Progenitor cell of endocrine pancreas (in vitro differentiated cells): ENCODE measurements around the gene EIF4EBP2. TPM values are rescaled to one million over a fixed set of nuclear protein-coding genes. Genes with fewer than 3 reads are reported as not detected.

ENCODE experiments used
- DNase-seq: peaks from one replicate; pipeline ENCODE4 v3.0.0; 2021; ENCODE audit warnings: low spot score; ENCODE audit not compliant: unreplicated experiment
- H3K27ac Mint-ChIP-seq: 2 replicates; pipeline ENCODE4 v1.8.0; 2021; ENCODE audit warnings: mild to moderate bottlenecking, moderate library complexity, mixed read lengths
- H3K27me3 Mint-ChIP-seq: 2 replicates; pipeline ENCODE4 v1.8.0; 2021; ENCODE audit warnings: mixed read lengths
- H3K36me3 Mint-ChIP-seq: 2 replicates; pipeline ENCODE4 v1.8.0; 2022; ENCODE audit warnings: mixed read lengths; ENCODE audit not compliant: insufficient read depth
- H3K4me1 Mint-ChIP-seq: 2 replicates; pipeline ENCODE4 v1.8.0; 2021; ENCODE audit warnings: low read depth, mixed read lengths
- H3K4me3 Mint-ChIP-seq: 2 replicates; pipeline ENCODE4 v1.8.0; 2021; ENCODE audit warnings: low read depth, mild to moderate bottlenecking, moderate library complexity, mixed read lengths
- H3K9me3 Mint-ChIP-seq: 2 replicates; pipeline ENCODE4 v1.8.0; 2021; ENCODE audit warnings: low read depth, mixed read lengths
- CTCF ChIP-seq: fragments of 200-600 bp; sonication (generic); IDR thresholded peaks from one replicate; pipeline ENCODE4 v1.5.0; 2021; ENCODE audit warnings: antibody characterized with exemption, mild to moderate bottlenecking; ENCODE audit not compliant: unreplicated experiment
- total RNA-seq: library from RNA; stranded (reverse); gene quantifications from 2 replicates; pipeline ENCODE4 v1.2.1, GENCODE V29; 2021

The EIF4EBP2 gene
- total RNA-seq, 1 donor from 2014 or later = 101 TPM

DNA sequence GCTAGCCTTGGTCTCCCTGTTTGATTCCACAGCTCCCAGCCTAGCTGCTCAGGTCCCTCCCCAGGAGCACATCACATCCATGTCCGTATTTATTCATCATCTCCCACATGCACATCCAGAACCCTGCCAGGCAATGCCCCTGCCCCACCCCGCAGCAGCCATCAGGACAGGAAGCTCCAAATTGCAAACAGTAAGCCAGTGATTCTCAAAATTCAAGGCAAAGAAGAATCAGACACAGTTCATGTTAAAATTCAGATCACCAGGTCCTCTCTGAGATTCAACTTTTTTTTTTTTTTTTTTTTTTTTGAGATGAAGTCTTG is 39.2 kb upstream of the EIF4EBP2 start:
- no peak for DNase-seq
- Mint-ChIP-seq H3K27ac (no peak overlapping the region), H3K4me3 (no peak overlapping the region), H3K9me3 (no peaks in the 10 kb centered on the region), H3K36me3 (peaks cover 2% of the 10 kb centered on the region), H3K27me3 (no peaks in the 10 kb centered on the region), H3K4me1 (peaks cover 5% of the 10 kb centered on the region)
- TF ChIP-seq CTCF = no peak

GRCh38 chr10:70367195-70367796 is 36.6 kb upstream of the EIF4EBP2 start:
- DNase-seq = no peak
- no peak for TF ChIP-seq CTCF
- Mint-ChIP-seq H3K36me3 (peaks cover 2% of the 10 kb centered on the region), H3K4me1 (peaks cover 5% of the 10 kb centered on the region), H3K27ac (no peak overlapping the region), H3K4me3 (no peak overlapping the region), H3K27me3 (no peaks in the 10 kb centered on the region), H3K9me3 (no peaks in the 10 kb centered on the region)

DNA sequence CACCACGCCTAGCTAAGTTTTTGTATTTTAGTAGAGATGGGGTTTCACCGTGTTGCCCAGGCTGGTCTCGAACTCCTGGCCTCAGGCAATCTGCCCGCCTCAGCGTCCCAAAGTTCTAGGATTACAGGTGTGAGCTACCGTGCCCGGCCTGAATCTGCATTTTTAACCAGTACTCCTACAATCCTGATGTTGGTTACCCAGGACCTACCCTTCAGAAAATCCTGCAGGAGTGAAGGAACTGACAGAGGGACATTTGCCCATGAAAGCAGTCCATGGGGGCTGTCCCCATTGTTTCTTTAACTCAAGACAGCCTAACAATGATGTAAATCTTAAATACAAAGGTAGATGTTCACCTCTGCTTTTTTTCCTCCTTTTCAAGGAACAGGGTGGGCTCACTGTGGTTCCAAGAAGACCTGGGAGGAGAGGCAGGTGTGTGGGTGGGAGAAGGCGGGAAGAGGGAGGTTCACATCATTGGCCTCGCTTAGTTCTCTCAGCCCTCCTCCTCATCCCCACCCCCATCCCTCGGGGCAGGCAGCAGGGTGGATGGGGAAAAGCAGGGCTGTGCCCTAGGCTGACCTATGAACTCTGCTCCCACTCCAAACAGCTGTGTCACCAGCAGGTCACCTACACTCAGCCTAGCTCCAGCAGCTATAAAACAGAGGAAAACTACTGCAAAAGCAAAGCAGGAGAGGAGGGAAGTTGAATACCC is 35.0 kb upstream of the EIF4EBP2 start:
- Mint-ChIP-seq H3K27me3 (no peaks in the 10 kb centered on the region), H3K27ac (no peak overlapping the region), H3K36me3 (peaks cover 3% of the 10 kb centered on the region), H3K4me3 (no peak overlapping the region), H3K4me1 (peaks cover 5% of the 10 kb centered on the region), H3K9me3 (no peaks in the 10 kb centered on the region)
- no peak for TF ChIP-seq CTCF
- no peak for DNase-seq

DNA sequence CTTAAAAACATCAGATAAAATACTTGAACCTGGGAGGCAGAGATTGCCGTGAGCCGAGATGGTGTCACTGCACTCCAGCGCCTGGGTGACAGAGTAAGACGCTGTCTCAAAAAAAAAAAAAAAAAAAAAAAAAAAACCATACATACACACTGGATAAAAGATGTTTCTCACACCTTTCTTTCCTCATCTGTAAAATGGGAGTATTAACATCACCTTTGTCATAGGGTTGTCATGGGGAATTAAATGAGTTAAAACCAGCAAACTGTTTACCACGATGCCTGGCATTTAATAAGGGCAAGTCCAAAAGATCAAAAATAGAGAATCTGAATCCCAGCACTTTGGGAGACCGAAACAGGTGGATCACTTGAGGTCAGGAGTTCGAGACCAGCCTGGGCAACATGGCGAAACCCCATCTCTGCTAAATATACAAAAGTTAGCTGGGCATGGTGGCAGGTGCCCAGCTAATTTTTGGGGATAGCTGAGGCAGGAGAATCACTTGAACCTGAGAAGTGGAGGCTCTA is 34.4 kb upstream of the EIF4EBP2 start:
- H3K9me3 Mint-ChIP-seq = no peaks in the 10 kb centered on the region
- peaks cover 6% of the 10 kb centered on the region for H3K36me3 Mint-ChIP-seq
- DNase-seq = no peak
- H3K27me3 Mint-ChIP-seq = no peaks in the 10 kb centered on the region
- H3K4me3 Mint-ChIP-seq = no peak overlapping the region
- TF ChIP-seq CTCF = no peak
- H3K4me1 Mint-ChIP-seq = peaks cover 5% of the 10 kb centered on the region
- H3K27ac Mint-ChIP-seq = no peak overlapping the region

DNA sequence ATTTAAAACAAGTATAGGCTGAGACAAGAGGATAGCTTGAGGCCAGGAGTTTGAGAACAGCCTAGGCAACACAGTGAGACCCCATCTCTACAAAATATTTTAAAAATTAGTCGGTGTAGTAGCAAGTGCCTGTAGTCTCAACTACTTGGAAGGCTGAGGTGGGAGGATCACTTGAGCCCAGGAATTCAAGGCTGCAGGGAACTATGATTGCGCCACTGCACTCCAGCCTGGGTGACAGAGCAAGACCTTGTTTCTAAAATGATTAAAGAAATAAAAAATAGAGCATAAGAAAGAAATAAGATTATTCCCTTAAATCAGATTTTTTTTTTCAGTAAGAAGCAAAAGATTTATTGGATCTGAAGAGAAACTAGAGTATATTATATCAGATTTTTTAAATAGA is 33.2 kb upstream of the EIF4EBP2 start:
- no peak for DNase-seq
- Mint-ChIP-seq H3K36me3 (peaks cover 4% of the 10 kb centered on the region), H3K4me1 (peaks cover 3% of the 10 kb centered on the region), H3K27ac (no peak overlapping the region), H3K9me3 (no peaks in the 10 kb centered on the region), H3K4me3 (no peak overlapping the region), H3K27me3 (no peaks in the 10 kb centered on the region)
- no peak for TF ChIP-seq CTCF
